ENCODE data around the gene WNT9A. TPM values are rescaled to one million over a fixed set of nuclear protein-coding genes. Genes with fewer than 3 reads are reported as not detected.

Gene WNT9A
- total and polyA plus RNA-seq, 4 experiments from 2014 or later: 0.08 to 0.15 (median 0.08) TPM; not detected in 1

DNA sequence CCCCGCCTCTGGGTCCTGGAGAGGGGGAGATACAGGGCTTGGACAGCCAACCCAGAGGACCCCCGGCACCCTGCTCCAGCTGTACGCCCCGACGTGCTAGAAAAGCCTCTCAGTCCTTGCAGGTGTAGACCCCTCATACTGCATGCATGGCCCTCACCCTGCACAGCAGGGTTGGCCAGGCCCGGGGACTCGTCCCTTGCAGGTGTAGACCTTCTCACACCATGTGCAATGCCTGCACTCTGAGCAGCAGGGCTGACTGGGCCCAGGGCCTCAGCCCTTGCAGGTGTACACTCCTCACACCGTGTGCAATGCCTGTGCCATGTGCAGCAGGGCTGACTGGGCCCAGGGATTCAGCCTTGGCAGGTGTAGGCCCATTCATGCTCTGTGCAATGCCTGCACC, 26.8 kb downstream of the WNT9A start:
- H3K4me3 ChIP-seq (ENCODE audit: low read length in 2 of 2): no peak overlapping the region
- H3K9me3 ChIP-seq (ENCODE audit: control insufficient read depth in 1 of 2, low read length in 2 of 2): no peaks in the 10 kb centered on the region
- no peak overlapping the region for H3K27ac Mint-ChIP-seq
- POLR2A ChIA-PET (ENCODE audit: partially characterized antibody): no interaction called here
- H3K4me1 ChIP-seq (ENCODE audit: insufficient read depth, low read length): no peaks in the 10 kb centered on the region
- H3K4me3 Mint-ChIP-seq: no peak overlapping the region
- H3K27me3 Mint-ChIP-seq: peaks cover 0 to 3% of the 10 kb centered on the region in 2 donors
- H3K27me3 ChIP-seq (ENCODE audit: insufficient read depth, low read length): no peaks in the 10 kb centered on the region
- CTCF ChIA-PET (ENCODE audit: partially characterized antibody): no interaction called here
- DNase-seq: peak in 1 of 5 donors; percentile 3
- H3K36me3 ChIP-seq (ENCODE audit: insufficient read depth, low read length): no peaks in the 10 kb centered on the region
- H3K4me1 Mint-ChIP-seq: peaks cover 0 to 5% (median 0%) of the 10 kb centered on the region in 4 donors
- intact Hi-C loops (cut with micrococcal nuclease): no loop called here
- H3K36me3 Mint-ChIP-seq: no peaks in the 10 kb centered on the region
- H3K27ac ChIP-seq (ENCODE audit: low read depth, low read length): no peak overlapping the region
- peaks cover 0 to 1% (median 0%) of the 10 kb centered on the region in 8 donors for H3K9me3 Mint-ChIP-seq

DNA sequence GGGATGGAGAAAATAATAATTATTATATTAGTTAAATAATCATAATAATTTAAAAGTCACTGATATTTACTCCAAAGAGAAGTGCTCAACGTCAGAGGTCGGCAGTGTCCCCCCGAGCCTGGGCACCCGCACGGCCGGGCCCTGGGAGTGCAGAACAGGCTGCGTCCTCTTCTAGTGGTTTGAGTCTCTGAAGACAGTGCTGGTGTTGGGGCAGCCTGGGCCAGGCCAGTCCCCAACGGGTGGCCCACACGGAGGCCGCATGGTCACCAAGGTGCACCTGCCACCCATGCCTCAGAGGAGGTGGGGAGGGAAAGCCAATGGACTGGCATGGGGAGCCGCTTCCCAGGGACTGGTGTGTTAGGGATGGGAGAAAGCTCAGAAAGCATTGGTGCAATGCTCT, 27.3 kb downstream of the WNT9A start:
- no peak overlapping the region for H3K4me3 ChIP-seq (ENCODE audit: low read length in 2 of 2)
- Mint-ChIP-seq H3K4me3 (no peak overlapping the region), H3K36me3 (no peaks in the 10 kb centered on the region), H3K27me3 (peaks cover 0 to 3% of the 10 kb centered on the region in 2 donors), H3K27ac (no peak overlapping the region), H3K9me3 (peaks cover 0 to 1% (median 0%) of the 10 kb centered on the region in 8 donors), H3K4me1 (peaks cover 0 to 5% (median 0%) of the 10 kb centered on the region in 4 donors)
- no peaks in the 10 kb centered on the region for H3K9me3 ChIP-seq (ENCODE audit: control insufficient read depth in 1 of 2, low read length in 2 of 2)
- H3K27me3 ChIP-seq (ENCODE audit: insufficient read depth, low read length): no peaks in the 10 kb centered on the region
- POLR2A ChIA-PET (ENCODE audit: partially characterized antibody): no interaction called here
- no peak overlapping the region for H3K27ac ChIP-seq (ENCODE audit: low read depth, low read length)
- no peaks in the 10 kb centered on the region for H3K36me3 ChIP-seq (ENCODE audit: insufficient read depth, low read length)
- DNase-seq: peak in 1 of 5 donors; percentile 20
- CTCF ChIA-PET (ENCODE audit: partially characterized antibody): no interaction called here
- intact Hi-C loops (cut with micrococcal nuclease): no loop called here
- no peaks in the 10 kb centered on the region for H3K4me1 ChIP-seq (ENCODE audit: insufficient read depth, low read length)

DNA sequence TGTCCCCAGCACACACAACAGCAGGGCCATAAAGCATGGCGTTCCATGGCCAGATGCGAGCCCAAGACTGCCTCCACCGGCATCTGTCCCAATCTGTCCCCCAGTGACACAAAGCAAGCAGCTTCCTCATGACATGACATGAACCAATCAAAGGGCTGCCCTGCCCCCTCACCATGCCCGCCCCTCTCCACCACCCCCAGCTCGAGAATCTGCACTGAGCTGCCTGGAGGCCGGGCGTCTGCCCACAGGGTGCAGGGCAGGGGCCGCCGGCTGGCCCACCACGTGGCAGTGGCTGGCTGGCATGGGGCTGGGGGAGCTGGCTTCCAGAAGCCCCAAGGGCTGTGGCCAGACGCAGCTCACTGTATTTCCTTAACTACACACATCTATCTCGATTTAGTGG, 27.8 kb downstream of the WNT9A start:
- ChIA-PET CTCF (ENCODE audit: partially characterized antibody) (no interaction called here), POLR2A (ENCODE audit: partially characterized antibody) (no interaction called here)
- intact Hi-C loops (cut with micrococcal nuclease): no loop called here
- no peaks in the 10 kb centered on the region for H3K27me3 ChIP-seq (ENCODE audit: insufficient read depth, low read length)
- Mint-ChIP-seq H3K36me3 (no peaks in the 10 kb centered on the region), H3K4me3 (no peak overlapping the region), H3K27ac (no peak overlapping the region), H3K9me3 (peaks cover 0 to 1% (median 0%) of the 10 kb centered on the region in 8 donors), H3K27me3 (peaks cover 0 to 3% of the 10 kb centered on the region in 2 donors), H3K4me1 (peaks cover 0 to 5% (median 0%) of the 10 kb centered on the region in 4 donors)
- H3K4me3 ChIP-seq (ENCODE audit: low read length in 2 of 2): no peak overlapping the region
- H3K27ac ChIP-seq (ENCODE audit: low read depth, low read length): no peak overlapping the region
- H3K9me3 ChIP-seq (ENCODE audit: control insufficient read depth in 1 of 2, low read length in 2 of 2): no peaks in the 10 kb centered on the region
- H3K4me1 ChIP-seq (ENCODE audit: insufficient read depth, low read length): no peaks in the 10 kb centered on the region
- peak in 1 of 5 donors; percentile 33 for DNase-seq
- no peaks in the 10 kb centered on the region for H3K36me3 ChIP-seq (ENCODE audit: insufficient read depth, low read length)

DNA sequence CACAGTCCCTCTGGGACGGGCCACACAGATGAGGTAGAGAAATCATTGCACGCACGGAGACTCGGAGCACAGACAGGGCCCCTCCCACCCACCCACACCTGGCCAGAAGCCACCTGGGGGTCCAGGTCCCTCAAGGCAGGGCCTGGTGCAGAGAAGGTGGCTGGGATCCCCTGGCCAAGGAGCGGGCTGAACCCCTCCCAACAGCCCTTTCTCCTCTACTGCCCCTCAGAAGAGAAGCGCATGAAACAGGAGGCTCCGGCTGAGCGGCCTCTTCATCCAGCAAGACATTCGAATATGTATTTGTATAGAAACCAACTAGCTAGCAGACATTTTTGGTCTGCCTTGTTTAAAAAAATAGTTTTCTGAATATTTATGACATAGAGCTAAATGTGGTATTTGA, 29.0 kb downstream of the WNT9A start:
- Mint-ChIP-seq H3K4me3 (no peak overlapping the region), H3K36me3 (no peaks in the 10 kb centered on the region), H3K9me3 (peaks cover 0 to 1% (median 0%) of the 10 kb centered on the region in 8 donors), H3K4me1 (peaks cover 0 to 5% (median 0%) of the 10 kb centered on the region in 4 donors), H3K27me3 (peaks cover 0 to 3% of the 10 kb centered on the region in 2 donors), H3K27ac (no peak overlapping the region)
- Histone ChIP-seq H3K4me1 (ENCODE audit: insufficient read depth, low read length) (no peaks in the 10 kb centered on the region), H3K9me3 (ENCODE audit: control insufficient read depth in 1 of 2, low read length in 2 of 2) (no peaks in the 10 kb centered on the region), H3K4me3 (ENCODE audit: low read length in 2 of 2) (no peak overlapping the region), H3K36me3 (ENCODE audit: insufficient read depth, low read length) (no peaks in the 10 kb centered on the region), H3K27ac (ENCODE audit: low read depth, low read length) (no peak overlapping the region), H3K27me3 (ENCODE audit: insufficient read depth, low read length) (no peaks in the 10 kb centered on the region)
- POLR2A ChIA-PET (ENCODE audit: partially characterized antibody): no interaction called here
- DNase-seq: no peak
- intact Hi-C loops (cut with micrococcal nuclease): no loop called here
- CTCF ChIA-PET (ENCODE audit: partially characterized antibody): no interaction called here

DNA sequence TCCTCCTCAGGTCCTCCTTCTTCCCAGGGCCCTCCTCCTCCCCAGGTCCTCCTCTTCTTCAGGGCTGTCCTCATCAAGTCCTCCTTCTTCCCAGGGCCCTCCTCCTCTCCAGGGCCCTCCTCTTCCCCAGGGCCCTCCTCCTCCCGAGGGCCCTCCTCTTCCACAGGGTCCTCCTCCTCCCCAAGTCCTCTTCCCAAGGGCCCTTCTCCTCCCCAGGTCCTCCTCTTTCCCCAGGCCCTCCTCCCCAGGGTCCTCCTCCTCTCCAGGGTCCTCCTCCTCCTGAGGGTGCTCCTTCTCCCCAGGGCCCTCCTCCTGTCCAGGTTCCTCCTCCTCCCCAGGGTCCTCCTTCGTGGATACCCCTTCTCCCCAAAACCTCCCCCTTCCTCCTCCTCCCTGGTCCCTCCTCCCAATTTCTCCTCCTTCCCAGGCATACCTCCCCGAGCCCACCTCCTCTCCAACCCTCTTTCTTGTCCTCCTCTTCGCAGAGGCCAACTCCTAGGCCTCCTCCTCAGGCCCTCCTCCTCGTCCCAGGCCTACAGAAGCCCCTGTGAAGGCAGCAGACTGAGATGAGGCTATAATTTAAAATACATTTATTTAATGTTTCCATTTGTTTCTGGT, 29.5 kb downstream of the WNT9A start:
- no peak overlapping the region for H3K27ac ChIP-seq (ENCODE audit: low read depth, low read length)
- H3K4me3 ChIP-seq (ENCODE audit: low read length in 2 of 2): no peak overlapping the region
- Mint-ChIP-seq H3K9me3 (peaks cover 0 to 1% (median 0%) of the 10 kb centered on the region in 8 donors), H3K36me3 (no peaks in the 10 kb centered on the region), H3K4me1 (peaks cover 0 to 5% (median 0%) of the 10 kb centered on the region in 4 donors), H3K27ac (no peak overlapping the region), H3K27me3 (peaks cover 0 to 3% of the 10 kb centered on the region in 2 donors), H3K4me3 (no peak overlapping the region)
- H3K36me3 ChIP-seq (ENCODE audit: insufficient read depth, low read length): no peaks in the 10 kb centered on the region
- no peaks in the 10 kb centered on the region for H3K4me1 ChIP-seq (ENCODE audit: insufficient read depth, low read length)
- POLR2A ChIA-PET (ENCODE audit: partially characterized antibody): no interaction called here
- intact Hi-C loops (cut with micrococcal nuclease): no loop called here
- H3K27me3 ChIP-seq (ENCODE audit: insufficient read depth, low read length): no peaks in the 10 kb centered on the region
- no peaks in the 10 kb centered on the region for H3K9me3 ChIP-seq (ENCODE audit: control insufficient read depth in 1 of 2, low read length in 2 of 2)
- peak in 1 of 5 donors; percentile 12 for DNase-seq
- CTCF ChIA-PET (ENCODE audit: partially characterized antibody): no interaction called here

DNA sequence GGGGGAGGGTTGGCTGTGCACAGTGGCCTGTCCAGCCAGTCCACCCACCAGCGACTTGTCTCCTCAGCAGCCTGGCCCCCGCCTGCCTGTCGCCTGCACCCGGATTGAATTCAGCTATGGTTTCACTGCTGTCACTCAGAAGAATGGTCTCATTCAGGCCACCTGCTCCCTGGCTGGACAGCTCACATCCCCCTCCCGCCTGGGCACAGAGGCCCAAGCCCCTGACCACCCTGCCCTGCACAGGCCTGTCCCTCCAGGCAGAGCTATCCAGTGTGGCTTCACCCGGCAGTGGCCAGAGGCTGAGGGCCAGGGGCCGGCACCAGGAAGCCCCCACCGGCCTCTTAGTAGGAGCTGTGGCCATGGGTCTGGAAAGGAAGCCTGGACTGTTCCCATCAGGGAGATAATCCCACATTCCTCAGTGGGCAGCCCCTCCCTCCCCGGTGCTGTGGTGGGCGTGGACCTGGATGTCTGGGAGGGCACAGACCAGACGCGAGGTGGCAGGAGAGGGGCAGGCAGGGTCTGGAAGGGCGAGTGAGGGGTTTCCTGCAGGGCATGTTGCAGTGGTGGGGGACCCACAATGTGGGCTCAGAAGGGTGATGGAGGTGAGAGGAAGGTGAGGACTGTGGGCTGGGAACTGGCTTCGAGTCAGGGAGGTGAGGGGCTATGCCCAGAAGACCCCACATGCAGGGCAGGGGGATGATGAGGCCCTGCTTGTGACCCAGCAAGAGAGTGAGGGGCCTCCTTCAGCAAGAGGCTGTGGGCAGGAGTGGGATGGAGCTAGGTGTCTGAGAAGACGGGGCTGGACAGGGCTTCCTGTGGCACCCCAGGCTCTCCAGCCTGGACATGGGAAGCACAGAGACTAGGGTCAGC, 30.4 kb downstream of the WNT9A start:
- Histone ChIP-seq H3K4me3 (ENCODE audit: low read length in 2 of 2) (no peak overlapping the region), H3K27me3 (ENCODE audit: insufficient read depth, low read length) (no peaks in the 10 kb centered on the region), H3K27ac (ENCODE audit: low read depth, low read length) (no peak overlapping the region), H3K36me3 (ENCODE audit: insufficient read depth, low read length) (no peaks in the 10 kb centered on the region), H3K4me1 (ENCODE audit: insufficient read depth, low read length) (no peaks in the 10 kb centered on the region), H3K9me3 (ENCODE audit: control insufficient read depth in 1 of 2, low read length in 2 of 2) (no peaks in the 10 kb centered on the region)
- intact Hi-C loops (cut with micrococcal nuclease): no loop called here
- peak in 1 of 5 donors; percentile 28 for DNase-seq
- peaks cover 0 to 3% of the 10 kb centered on the region in 2 donors for H3K27me3 Mint-ChIP-seq
- H3K4me1 Mint-ChIP-seq: peaks cover 0 to 8% (median 3%) of the 10 kb centered on the region in 4 donors
- no peaks in the 10 kb centered on the region for H3K36me3 Mint-ChIP-seq
- POLR2A ChIA-PET (ENCODE audit: partially characterized antibody): no interaction called here
- H3K4me3 Mint-ChIP-seq: no peak overlapping the region
- CTCF ChIA-PET (ENCODE audit: partially characterized antibody): no interaction called here
- peaks cover 0 to 1% (median 0%) of the 10 kb centered on the region in 8 donors for H3K9me3 Mint-ChIP-seq
- no peak overlapping the region for H3K27ac Mint-ChIP-seq

DNA sequence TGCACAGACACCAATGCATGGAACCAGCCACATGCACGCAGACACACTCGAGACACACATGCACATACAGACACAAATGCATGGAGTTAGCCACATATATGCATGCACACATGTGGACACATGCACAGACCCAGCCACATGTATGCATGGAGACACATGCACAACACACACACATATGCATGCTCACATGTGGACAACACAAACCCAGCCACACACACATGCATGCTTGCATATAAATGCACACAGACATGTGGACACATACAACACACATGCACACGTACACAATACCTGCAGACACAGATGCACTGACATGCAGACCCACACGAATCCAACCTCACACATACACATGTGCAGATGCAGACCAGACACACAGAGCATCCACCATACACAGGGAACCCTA, 31.1 kb downstream of the WNT9A start:
- Mint-ChIP-seq H3K4me1 (peaks cover 2 to 8% (median 5%) of the 10 kb centered on the region in 4 donors), H3K4me3 (no peak overlapping the region), H3K9me3 (peaks cover 0 to 1% (median 0%) of the 10 kb centered on the region in 8 donors), H3K27ac (no peak overlapping the region), H3K27me3 (peaks cover 0 to 3% of the 10 kb centered on the region in 2 donors), H3K36me3 (no peaks in the 10 kb centered on the region)
- Histone ChIP-seq H3K27ac (ENCODE audit: low read depth, low read length) (no peak overlapping the region), H3K36me3 (ENCODE audit: insufficient read depth, low read length) (no peaks in the 10 kb centered on the region), H3K4me1 (ENCODE audit: insufficient read depth, low read length) (no peaks in the 10 kb centered on the region), H3K27me3 (ENCODE audit: insufficient read depth, low read length) (no peaks in the 10 kb centered on the region), H3K4me3 (ENCODE audit: low read length in 2 of 2) (no peak overlapping the region), H3K9me3 (ENCODE audit: control insufficient read depth in 1 of 2, low read length in 2 of 2) (no peaks in the 10 kb centered on the region)
- intact Hi-C loops (cut with micrococcal nuclease): no loop called here
- CTCF ChIA-PET (ENCODE audit: partially characterized antibody): no interaction called here
- no peak for DNase-seq
- POLR2A ChIA-PET (ENCODE audit: partially characterized antibody): no interaction called here
